K562 (cell line): ENCODE data around the gene PCDHGB5. TPM values are rescaled to one million over a fixed set of nuclear protein-coding genes. Genes with fewer than 3 reads are reported as not detected.

Source experiments
- JUND ChIP-seq, 2 experiments: IDR thresholded peaks; 2 replicates in 1 of 2; 3 replicates in 1 of 2; pipeline ENCODE4 v1.6.1; 2011; ENCODE audit warnings: borderline replicate concordance in 2 of 2, low read depth in 2 of 2, low read length in 2 of 2, improper control_type of control experiment in 1 of 2, missing biosample characterization in 1 of 2, missing genetic modification characterization in 1 of 2, missing genetic modification reagents in 1 of 2
- RAD21 ChIP-seq, 2 experiments: fragments of 250-450 bp in 1 of 2; fragments of 450-650 bp in 1 of 2; sonication (Bioruptor Pico) in 1 of 2; formaldehyde crosslinking in 1 of 2; IDR thresholded peaks in 1 of 2; conservative IDR thresholded peaks in 1 of 2; 2 replicates each; pipeline versions ENCODE4 v1.4.0 to v1.8.0; 2020 to 2022; ENCODE audit warnings: mild to moderate bottlenecking in 2 of 2, moderate library complexity in 1 of 2
- ZSCAN29 ChIP-seq: fragments of 450-650 bp; IDR thresholded peaks from 2 replicates; pipeline ENCODE4 v1.6.1; 2017
- polyA plus RNA-seq, 8 experiments: library from polyadenylated mRNA; depleted of rRNA in 4 of 8; stranded (reverse) in 5 of 8; unstranded in 3 of 8; fragments of >200 nt; fragmentation: Nextera tagmentation in 2 of 8; fragmentation: Illumina TruSeq in 1 of 8; extraction: Ambion mirVana in 2 of 8; extraction: Trizol in 1 of 8; gene quantifications; 2 replicates each; pipeline versions ENCODE4 v1.2.1 to v1.2.3, GENCODE V29; 2011 to 2014; ENCODE audit warnings: inconsistent platforms in 1 of 8, missing spikeins in 1 of 8
- total RNA-seq, 7 experiments: library from RNA; depleted of rRNA in 6 of 7; stranded (reverse); fragments of >200 nt in 6 of 7; fragmentation: Illumina TruSeq in 2 of 7; extraction: Trizol in 2 of 7; gene quantifications; 2 replicates each; pipeline versions ENCODE4 v1.2.1 to v1.2.3, GENCODE V29; 2011 to 2021; ENCODE audit warnings: low replicate concordance in 1 of 7
- TF ChIP-seq, protein P1 (sequence below), 2 experiments: fragments of 450-650 bp; formaldehyde crosslinking in 1 of 2; IDR thresholded peaks; 2 replicates each; pipeline versions ENCODE4 v1.4.0 to v1.6.1; 2014 to 2020; ENCODE audit warnings: mild to moderate bottlenecking in 2 of 2, borderline replicate concordance in 1 of 2, low read depth in 1 of 2

PCDHGB5 gene
- total and polyA plus RNA-seq, 9 of the 15 experiments (the other 6 are each of a cell fraction or from before 2014, with no cell fraction given) = 0.05 to 0.29 (median 0.12) TPM; not detected in 2

GRCh38 chr5:141402553-141403243, 5.0 kb downstream of the PCDHGB5 start, which contains the start of gene PCDHGA9 (continued):
- TF ChIP-seq, protein P1, sequence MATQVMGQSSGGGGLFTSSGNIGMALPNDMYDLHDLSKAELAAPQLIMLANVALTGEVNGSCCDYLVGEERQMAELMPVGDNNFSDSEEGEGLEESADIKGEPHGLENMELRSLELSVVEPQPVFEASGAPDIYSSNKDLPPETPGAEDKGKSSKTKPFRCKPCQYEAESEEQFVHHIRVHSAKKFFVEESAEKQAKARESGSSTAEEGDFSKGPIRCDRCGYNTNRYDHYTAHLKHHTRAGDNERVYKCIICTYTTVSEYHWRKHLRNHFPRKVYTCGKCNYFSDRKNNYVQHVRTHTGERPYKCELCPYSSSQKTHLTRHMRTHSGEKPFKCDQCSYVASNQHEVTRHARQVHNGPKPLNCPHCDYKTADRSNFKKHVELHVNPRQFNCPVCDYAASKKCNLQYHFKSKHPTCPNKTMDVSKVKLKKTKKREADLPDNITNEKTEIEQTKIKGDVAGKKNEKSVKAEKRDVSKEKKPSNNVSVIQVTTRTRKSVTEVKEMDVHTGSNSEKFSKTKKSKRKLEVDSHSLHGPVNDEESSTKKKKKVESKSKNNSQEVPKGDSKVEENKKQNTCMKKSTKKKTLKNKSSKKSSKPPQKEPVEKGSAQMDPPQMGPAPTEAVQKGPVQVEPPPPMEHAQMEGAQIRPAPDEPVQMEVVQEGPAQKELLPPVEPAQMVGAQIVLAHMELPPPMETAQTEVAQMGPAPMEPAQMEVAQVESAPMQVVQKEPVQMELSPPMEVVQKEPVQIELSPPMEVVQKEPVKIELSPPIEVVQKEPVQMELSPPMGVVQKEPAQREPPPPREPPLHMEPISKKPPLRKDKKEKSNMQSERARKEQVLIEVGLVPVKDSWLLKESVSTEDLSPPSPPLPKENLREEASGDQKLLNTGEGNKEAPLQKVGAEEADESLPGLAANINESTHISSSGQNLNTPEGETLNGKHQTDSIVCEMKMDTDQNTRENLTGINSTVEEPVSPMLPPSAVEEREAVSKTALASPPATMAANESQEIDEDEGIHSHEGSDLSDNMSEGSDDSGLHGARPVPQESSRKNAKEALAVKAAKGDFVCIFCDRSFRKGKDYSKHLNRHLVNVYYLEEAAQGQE (IDR thresholded peaks at IDR 0.05; ENCODE audit: borderline replicate concordance) = peak; percentile 19; the same call in 1 of the 2 replicates
- TF ChIP-seq, protein P1 (CRISPR knock-in tag; IDR thresholded peaks at IDR 0.05; ENCODE audit: low read depth) = no peak
- TF ChIP-seq JUND (IDR thresholded peaks at IDR 0.05; ENCODE audit: borderline replicate concordance, low read depth, low read length) = no peak
- TF ChIP-seq JUND (tag; IDR thresholded peaks at IDR 0.05; ENCODE audit: borderline replicate concordance, low read depth, low read length) = no peak
- peak; percentile 72 for TF ChIP-seq ZSCAN29
- peak in 1 of 2 experiments; percentile 41; a peak in 2 of 4 replicates for TF ChIP-seq RAD21 (CRISPR knock-in tag; conservative IDR thresholded peaks at IDR 0.05 in 1 of 2, IDR thresholded peaks at IDR 0.05 in 1 of 2)
